SHP77 (cell line): Measurements from ENCODE around the gene ELMOD1.

Experiments
- DNase-seq, 2 experiments: peaks; one replicate each; lab custom pipeline; 2025; lab: John Stamatoyannopoulos, UW

Gene ELMOD1

GRCh38 chr11:107688322-107688918 lies 97.5 kb downstream of the ELMOD1 start:
- DNase-seq: no peak

GRCh38 chr11:107689317-107690202 lies 98.6 kb downstream of the ELMOD1 start:
- peak; percentile 22 to 46 for DNase-seq

- DNase-seq: no peak
Observed at GRCh38 chr11:107691000-107691750, 100.2 kb downstream of the ELMOD1 start.

GRCh38 chr11:107695446-107695845 lies 104.5 kb downstream of the ELMOD1 start:
- no peak for DNase-seq

- no peak for DNase-seq
Observed at GRCh38 chr11:107696140-107696539, 105.2 kb downstream of the ELMOD1 start.

- no peak for DNase-seq
Observed at GRCh38 chr11:107697291-107697690, 106.3 kb downstream of the ELMOD1 start.

- no peak for DNase-seq
Observed at GRCh38 chr11:107699371-107700285, 108.7 kb downstream of the ELMOD1 start.

- no peak for DNase-seq
Observed at GRCh38 chr11:107702109-107702660, 111.2 kb downstream of the ELMOD1 start.

GRCh38 chr11:107702723-107703122 lies 111.8 kb downstream of the ELMOD1 start:
- no peak for DNase-seq

GRCh38 chr11:107704451-107704850 lies 113.5 kb downstream of the ELMOD1 start:
- no peak for DNase-seq

- DNase-seq: no peak
Observed at GRCh38 chr11:107705027-107705426, 114.1 kb downstream of the ELMOD1 start.

- DNase-seq: no peak
Observed at GRCh38 chr11:107706531-107706930, 115.6 kb downstream of the ELMOD1 start.

- no peak for DNase-seq
Observed at GRCh38 chr11:107707215-107707671, 116.3 kb downstream of the ELMOD1 start.

- DNase-seq: no peak
Observed at GRCh38 chr11:107707807-107708206, 116.9 kb downstream of the ELMOD1 start.

GRCh38 chr11:107708792-107709191 lies 117.8 kb downstream of the ELMOD1 start:
- DNase-seq: no peak

GRCh38 chr11:107710301-107710700 lies 119.4 kb downstream of the ELMOD1 start:
- no peak for DNase-seq

GRCh38 chr11:107711861-107712755 lies 121.2 kb downstream of the ELMOD1 start, which contains the start of gene SLN:
SLN (minus strand) TSS chr11:107712056.
- DNase-seq: no peak

GRCh38 chr11:107713009-107713408 lies 122.1 kb downstream of the ELMOD1 start:
- DNase-seq: no peak
